Measurements from ENCODE around the gene DDX60. TPM values are rescaled to one million over a fixed set of nuclear protein-coding genes. Genes with fewer than 3 reads are reported as not detected.

DDX60 gene
- total and polyA plus RNA-seq, 10 of the 15 experiments (the other 5 are each of a cell fraction or from before 2014, with no cell fraction given) = 2.7 to 28.4 (median 6.3) TPM

DNA sequence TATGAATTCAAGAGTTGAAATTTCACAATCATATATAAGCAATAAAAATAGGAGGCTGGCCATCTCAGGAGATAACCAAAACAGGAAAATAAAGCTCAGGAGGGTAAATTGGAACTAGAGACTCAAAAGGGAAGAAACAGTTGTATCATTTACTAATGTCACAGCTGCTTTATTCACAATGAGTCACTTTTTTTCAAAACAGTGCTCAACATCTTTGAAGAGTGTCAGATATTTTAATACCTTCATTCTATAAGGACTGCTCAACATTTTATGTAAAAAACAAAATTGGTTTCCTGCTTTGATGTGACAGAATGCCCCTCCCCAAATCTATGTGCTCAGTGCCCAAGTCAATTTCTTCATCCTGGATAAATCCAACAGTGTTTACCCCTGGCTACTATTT lies 97.7 kb downstream of the DDX60 start:
- no peaks in the 10 kb centered on the region for H4K20me1 ChIP-seq (ENCODE audit: control insufficient read depth, insufficient read depth)
- no peaks in the 10 kb centered on the region for H3K9me3 ChIP-seq (replicated peaks; ENCODE audit: control insufficient read depth, insufficient read depth, low read length)
- no TSS peak for BruUV-seq (replicated peaks)
- H2AFZ ChIP-seq (ENCODE audit: control insufficient read depth, low read depth, low read length) = no peak overlapping the region
- ChIA-PET POLR2A (no interaction called here), SMC1A (ENCODE audit: uncharacterized antibody, unreplicated experiment) (interaction anchor here (0.6 kb wide), 1 partner anchor 314 kb away, joined by 3 read pairs; no protein-coding TSS in a partner anchor), RAD21 (ENCODE audit: unreplicated experiment) (no interaction called here), CTCF (no interaction called here)
- intact Hi-C loops (cut with micrococcal nuclease; ENCODE audit: unreplicated experiment) = no loop called here
- no peak overlapping the region for H3K4me3 ChIP-seq
- no peaks in the 10 kb centered on the region for H3K79me2 ChIP-seq (ENCODE audit: control insufficient read depth, insufficient read depth, low read length)
- in situ Hi-C loops (cut with MboI) = no loop called here
- no peak overlapping the region for H3K27ac ChIP-seq (ENCODE audit: control insufficient read depth, insufficient read depth)
- no peak overlapping the region for H3K4me2 ChIP-seq (ENCODE audit: control insufficient read depth, insufficient read depth)
- no peak overlapping the region for H3K9ac ChIP-seq (ENCODE audit: control insufficient read depth, insufficient read depth, low read length)
- TF ChIP-seq ELK1 (IDR thresholded peaks at IDR 0.05; ENCODE audit: low read depth, low read length) = no peak
- TF ChIP-seq JUNB (IDR thresholded peaks at IDR 0.05) = no peak
- no peak for TF ChIP-seq SREBF1 (IDR thresholded peaks at IDR 0.05; ENCODE audit: low read length)
- no peak for TF ChIP-seq ZNF687 (IDR thresholded peaks at IDR 0.05)
- no peak for TF ChIP-seq BMI1 (IDR thresholded peaks at IDR 0.05; ENCODE audit: borderline replicate concordance)
- no peak for TF ChIP-seq MYB (IDR thresholded peaks at IDR 0.05; ENCODE audit: borderline replicate concordance, low read depth, low read length)
- ATAC-seq (no peak), FAIRE-seq (no peak), DNase-seq (ENCODE audit: low read depth, low spot score) (no peak)
- H3K36me3 ChIP-seq (ENCODE audit: control insufficient read depth in 2 of 2, insufficient read depth in 2 of 2, low read length in 1 of 2) = no peaks in the 10 kb centered on the region
- H3K4me1 ChIP-seq (ENCODE audit: control insufficient read depth, insufficient read depth, low read length) = no peaks in the 10 kb centered on the region
- no peaks in the 10 kb centered on the region for H3K27me3 ChIP-seq (replicated peaks in 1 of 2; ENCODE audit: control insufficient read depth in 2 of 2, insufficient read depth in 2 of 2, low read length in 1 of 2)
